AG04450 (cell line): Measurements from ENCODE around the gene UPK3A. TPM values are rescaled to one million over a fixed set of nuclear protein-coding genes. Genes with fewer than 3 reads are reported as not detected.

Source experiments
- CTCF ChIA-PET: fragments of 300-600, 350-600 bp; formaldehyde crosslinking; extraction: SDS; loops from one replicate; lab custom pipeline; 2022; ENCODE audit warnings: antibody characterized with exemption, inconsistent platforms; lab: Charles Lee
- POLR2A ChIA-PET: fragments of 350-600 bp; formaldehyde crosslinking; extraction: SDS; loops from one replicate; lab custom pipeline; 2021; ENCODE audit warnings: antibody characterized with exemption, inconsistent platforms; lab: Yijun Ruan, JAX
- DNase-seq: peaks from one replicate; pipeline ENCODE4 v3.0.0-alpha.2; 2011; ENCODE audit warnings: low read depth, low spot score
- H3K27ac ChIP-seq: one replicate; pipeline ENCODE4 v1.5.1; 2012; ENCODE audit warnings: low read depth, low read length, control low read depth
- H3K27me3 ChIP-seq: one replicate; pipeline ENCODE4 v1.6.0; 2012; ENCODE audit warnings: low read length; ENCODE audit not compliant: control insufficient read depth, insufficient read depth
- H3K4me3 ChIP-seq: 2 replicates; pipeline ENCODE4 v1.5.1; 2011; ENCODE audit warnings: mild to moderate bottlenecking, low read depth, low read length, control low read depth
- H3K9me3 ChIP-seq: 2 replicates; pipeline ENCODE4 v1.5.1; 2012; ENCODE audit warnings: low read length; ENCODE audit not compliant: control insufficient read depth, insufficient read depth
- CTCF ChIP-seq: IDR thresholded peaks from 2 replicates; pipeline ENCODE4 v1.5.1; 2011; ENCODE audit warnings: low read depth, low read length, control low read depth, inconsistent platforms
- polyA plus RNA-seq: library from polyadenylated mRNA; depleted of rRNA; stranded (reverse); fragments of >200 nt; gene quantifications from 2 replicates; pipeline ENCODE4 v1.2.3, GENCODE V29; 2011

UPK3A gene
- polyA plus RNA-seq, 1 experiment: not detected

GRCh38 chr22:45305456-45306075, 20.8 kb downstream of the UPK3A start:
- no peak overlapping the region for H3K27ac ChIP-seq
- ChIA-PET POLR2A (no interaction called here), CTCF (interaction anchor here (0.6 kb wide), 1 partner anchor 178 kb away, joined by 3 read pairs; no protein-coding TSS in a partner anchor)
- no peaks in the 10 kb centered on the region; the same call in 1 of the 2 replicates for H3K9me3 ChIP-seq
- H3K27me3 ChIP-seq: no peaks in the 10 kb centered on the region
- DNase-seq: no peak
- TF ChIP-seq CTCF: no peak
- H3K4me3 ChIP-seq: no peak overlapping the region

- H3K27ac ChIP-seq: no peak overlapping the region
- no peak for TF ChIP-seq CTCF
- ChIA-PET CTCF (no interaction called here), POLR2A (no interaction called here)
- H3K4me3 ChIP-seq: no peak overlapping the region
- no peak for DNase-seq
- no peaks in the 10 kb centered on the region for H3K27me3 ChIP-seq
- H3K9me3 ChIP-seq: no peaks in the 10 kb centered on the region; the same call in 1 of the 2 replicates
These were observed 21.4 kb downstream of the UPK3A start for GRCh38 chr22:45306139-45306538.

- no peaks in the 10 kb centered on the region; the same call in 1 of the 2 replicates for H3K9me3 ChIP-seq
- TF ChIP-seq CTCF: no peak
- H3K27me3 ChIP-seq: no peaks in the 10 kb centered on the region
- CTCF ChIA-PET: no interaction called here
- no peak for DNase-seq
- POLR2A ChIA-PET: no interaction called here
- H3K4me3 ChIP-seq: no peak overlapping the region
- no peak overlapping the region for H3K27ac ChIP-seq
These were observed 23.7 kb downstream of the UPK3A start for GRCh38 chr22:45308391-45308956.

GRCh38 chr22:45308957-45309421, 24.2 kb downstream of the UPK3A start:
- peak overlapping the region; percentile 63 for H3K4me3 ChIP-seq
- ChIA-PET CTCF (no interaction called here), POLR2A (no interaction called here)
- TF ChIP-seq CTCF: no peak
- H3K27ac ChIP-seq: peak overlapping the region; percentile 47
- no peaks in the 10 kb centered on the region for H3K27me3 ChIP-seq
- no peaks in the 10 kb centered on the region; the same call in 1 of the 2 replicates for H3K9me3 ChIP-seq
- DNase-seq: no peak
